Loucy (cell line): ENCODE results near the gene EDAR.

Experiments used
- H2AFZ ChIP-seq: fragments of 200-600 bp; sonication (generic); 2 replicates; pipeline ENCODE4 v1.6.0; 2016; ENCODE audit warnings: antibody characterized with exemption, mild to moderate bottlenecking, low read length, moderate library complexity
- H3F3A ChIP-seq: fragments of 200-600 bp; 2 replicates; pipeline ENCODE4 v1.6.0; 2016; ENCODE audit warnings: antibody characterized with exemption, low read depth, mild to moderate bottlenecking
- H3K27me3 ChIP-seq: fragments of 200-600 bp; sonication (generic); 2 replicates; pipeline ENCODE4 v1.6.1; 2014; ENCODE audit warnings: low read length, mild to moderate bottlenecking; ENCODE audit not compliant: insufficient read depth, poor library complexity, severe bottlenecking
- H3K36me3 ChIP-seq: fragments of 200-600 bp; sonication (generic); 2 replicates; pipeline ENCODE4 v1.6.1; 2016; ENCODE audit warnings: low read length; ENCODE audit not compliant: insufficient read depth
- H3K4me1 ChIP-seq: fragments of 200-600 bp; sonication (generic); 2 replicates; pipeline ENCODE4 v1.5.1; 2014; ENCODE audit warnings: low read length, mild to moderate bottlenecking; ENCODE audit not compliant: insufficient read depth, poor library complexity, severe bottlenecking
- H3K4me2 ChIP-seq: fragments of 200-600 bp; sonication (generic); 2 replicates; pipeline ENCODE4 v1.6.0; 2014; ENCODE audit warnings: antibody characterized with exemption, low read length, low read depth, mild to moderate bottlenecking; ENCODE audit not compliant: poor library complexity, severe bottlenecking
- H3K4me3 ChIP-seq: fragments of 200-600 bp; sonication (generic); 2 replicates; pipeline ENCODE4 v1.5.1; 2014; ENCODE audit warnings: low read length, mild to moderate bottlenecking, mixed read lengths; ENCODE audit not compliant: poor library complexity, severe bottlenecking
- H3K79me2 ChIP-seq: fragments of 200-600 bp; sonication (generic); 2 replicates; pipeline ENCODE4 v1.6.1; 2014; ENCODE audit warnings: low read length; ENCODE audit not compliant: insufficient read depth
- H3K9ac ChIP-seq: fragments of 200-600 bp; sonication (generic); 2 replicates; pipeline ENCODE4 v1.6.0; 2014; ENCODE audit warnings: mild to moderate bottlenecking, low read depth, low read length, moderate library complexity; ENCODE audit not compliant: poor library complexity, severe bottlenecking
- H3K9me2 ChIP-seq: fragments of 200-600 bp; sonication (generic); replicated peaks from 2 replicates; pipeline ENCODE4 v1.6.1; 2016; ENCODE audit warnings: low read depth, low read length, mixed read lengths
- H3K9me3 ChIP-seq: fragments of 200-600 bp; sonication (generic); 2 replicates; pipeline ENCODE4 v1.6.1; 2014; ENCODE audit warnings: mild to moderate bottlenecking, antibody characterized with exemption, low read length, low read depth; ENCODE audit not compliant: insufficient read depth
- H4K20me1 ChIP-seq: fragments of 200-600 bp; sonication (generic); 2 replicates; pipeline ENCODE4 v1.6.0; 2014; ENCODE audit warnings: antibody characterized with exemption, low read length, mild to moderate bottlenecking; ENCODE audit not compliant: insufficient read depth, poor library complexity, severe bottlenecking
- EZH2phosphoT487 ChIP-seq: fragments of 200-600 bp; IDR thresholded peaks from 2 replicates; pipeline ENCODE4 v1.6.1; 2018; ENCODE audit warnings: antibody characterized with exemption, mild to moderate bottlenecking, moderate library complexity, borderline replicate concordance
- TF ChIP-seq, protein P1 (sequence below): fragments of 200-600 bp; sonication (generic); conservative IDR thresholded peaks from 2 replicates; pipeline ENCODE4 v1.5.1; 2014; ENCODE audit warnings: mild to moderate bottlenecking, antibody characterized with exemption, low read length

Gene EDAR

DNA sequence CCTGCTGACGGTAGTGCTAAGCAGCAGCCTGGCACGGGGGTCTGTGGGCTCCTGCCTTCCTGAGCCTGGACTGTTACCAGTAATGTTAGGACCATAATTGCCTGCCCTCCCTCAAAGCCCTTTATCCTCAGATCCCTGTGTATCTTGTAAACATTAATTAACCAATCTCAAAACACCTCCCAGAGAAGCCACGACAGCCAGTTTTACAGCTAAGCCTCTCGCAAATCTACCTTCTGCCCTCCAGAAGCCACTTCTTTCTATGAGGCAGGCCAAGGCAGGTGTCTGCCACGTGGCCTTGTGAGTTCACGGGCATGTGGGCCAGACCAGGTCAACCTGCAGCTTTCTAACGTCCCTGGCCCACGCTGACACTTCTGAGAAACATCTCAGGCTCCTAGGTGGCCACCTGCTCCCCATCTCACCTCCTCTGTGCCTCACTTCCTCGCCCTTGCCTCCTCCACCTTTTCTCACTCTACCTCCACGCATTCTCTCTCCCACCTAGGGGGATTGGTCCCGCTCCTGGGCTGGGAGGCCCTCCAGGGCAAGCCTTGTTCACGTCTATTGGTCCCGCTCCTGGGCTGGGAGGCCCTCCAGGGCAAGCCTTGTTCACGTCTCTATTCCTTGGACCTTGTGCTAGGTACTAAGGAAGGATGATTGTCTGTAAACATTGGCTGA is 64.3 kb downstream of the EDAR start:
- Histone ChIP-seq H3K36me3 (no peaks in the 10 kb centered on the region), H3K9me2 (no peaks in the 10 kb centered on the region), H3K4me3 (no peak overlapping the region), H3K79me2 (no peaks in the 10 kb centered on the region), H3F3A (no peaks in the 10 kb centered on the region), H3K9me3 (no peaks in the 10 kb centered on the region), H3K4me1 (no peaks in the 10 kb centered on the region), H2AFZ (no peak overlapping the region), H3K9ac (no peak overlapping the region), H4K20me1 (no peaks in the 10 kb centered on the region), H3K4me2 (no peak overlapping the region), H3K27me3 (no peaks in the 10 kb centered on the region)
- TF ChIP-seq, protein P1, sequence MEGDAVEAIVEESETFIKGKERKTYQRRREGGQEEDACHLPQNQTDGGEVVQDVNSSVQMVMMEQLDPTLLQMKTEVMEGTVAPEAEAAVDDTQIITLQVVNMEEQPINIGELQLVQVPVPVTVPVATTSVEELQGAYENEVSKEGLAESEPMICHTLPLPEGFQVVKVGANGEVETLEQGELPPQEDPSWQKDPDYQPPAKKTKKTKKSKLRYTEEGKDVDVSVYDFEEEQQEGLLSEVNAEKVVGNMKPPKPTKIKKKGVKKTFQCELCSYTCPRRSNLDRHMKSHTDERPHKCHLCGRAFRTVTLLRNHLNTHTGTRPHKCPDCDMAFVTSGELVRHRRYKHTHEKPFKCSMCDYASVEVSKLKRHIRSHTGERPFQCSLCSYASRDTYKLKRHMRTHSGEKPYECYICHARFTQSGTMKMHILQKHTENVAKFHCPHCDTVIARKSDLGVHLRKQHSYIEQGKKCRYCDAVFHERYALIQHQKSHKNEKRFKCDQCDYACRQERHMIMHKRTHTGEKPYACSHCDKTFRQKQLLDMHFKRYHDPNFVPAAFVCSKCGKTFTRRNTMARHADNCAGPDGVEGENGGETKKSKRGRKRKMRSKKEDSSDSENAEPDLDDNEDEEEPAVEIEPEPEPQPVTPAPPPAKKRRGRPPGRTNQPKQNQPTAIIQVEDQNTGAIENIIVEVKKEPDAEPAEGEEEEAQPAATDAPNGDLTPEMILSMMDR: no peak
- no peak for TF ChIP-seq EZH2phosphoT487

DNA sequence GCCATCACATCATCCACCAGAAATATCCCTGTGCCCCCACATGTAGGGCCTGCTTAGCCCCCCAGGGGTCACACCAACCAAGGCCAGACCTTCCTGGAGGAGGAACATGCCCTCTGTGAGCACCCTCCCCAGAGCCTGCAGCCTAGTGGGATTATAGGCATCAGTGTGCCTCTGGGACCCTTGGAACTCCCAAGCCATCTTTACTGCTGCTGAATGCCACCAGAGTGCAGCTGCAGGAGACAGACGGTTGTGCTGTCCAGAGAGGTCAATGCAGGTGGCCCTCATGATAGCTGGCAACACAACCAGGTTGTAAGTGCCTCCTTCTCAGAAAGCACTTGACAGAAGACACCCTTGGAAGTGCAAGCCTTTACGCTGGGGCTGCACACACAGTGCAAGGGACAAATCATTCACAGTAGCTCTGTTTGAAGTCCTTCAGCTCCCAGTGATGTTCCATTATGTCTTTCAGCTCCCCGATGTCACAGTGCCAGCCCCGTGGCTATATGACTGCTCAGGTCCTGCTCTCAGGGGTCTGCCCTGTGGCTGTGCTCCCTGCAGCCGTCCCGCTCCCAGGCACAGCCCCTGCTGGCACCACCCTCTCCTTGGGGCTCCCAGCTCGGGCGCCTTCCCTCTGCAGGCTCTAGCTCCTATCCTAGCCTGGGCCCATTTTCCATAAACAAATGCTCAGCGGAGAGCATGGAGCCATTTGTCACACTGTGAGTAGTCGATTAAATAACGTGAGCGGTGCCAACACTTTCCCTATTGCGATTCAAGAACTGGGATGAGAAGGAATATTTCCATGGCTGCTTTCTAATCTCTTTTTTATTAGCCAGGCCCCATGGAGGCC is 65.1 kb downstream of the EDAR start:
- TF ChIP-seq, protein P1: no peak
- no peak for TF ChIP-seq EZH2phosphoT487
- H3K4me3 ChIP-seq: no peak overlapping the region
- no peaks in the 10 kb centered on the region for H3K4me1 ChIP-seq
- H2AFZ ChIP-seq: no peak overlapping the region
- no peaks in the 10 kb centered on the region for H4K20me1 ChIP-seq
- no peak overlapping the region for H3K4me2 ChIP-seq
- no peaks in the 10 kb centered on the region for H3K36me3 ChIP-seq
- H3K9me3 ChIP-seq: no peaks in the 10 kb centered on the region
- no peaks in the 10 kb centered on the region for H3K27me3 ChIP-seq
- H3F3A ChIP-seq: no peaks in the 10 kb centered on the region
- no peaks in the 10 kb centered on the region for H3K79me2 ChIP-seq
- no peak overlapping the region for H3K9ac ChIP-seq
- H3K9me2 ChIP-seq: no peaks in the 10 kb centered on the region

DNA sequence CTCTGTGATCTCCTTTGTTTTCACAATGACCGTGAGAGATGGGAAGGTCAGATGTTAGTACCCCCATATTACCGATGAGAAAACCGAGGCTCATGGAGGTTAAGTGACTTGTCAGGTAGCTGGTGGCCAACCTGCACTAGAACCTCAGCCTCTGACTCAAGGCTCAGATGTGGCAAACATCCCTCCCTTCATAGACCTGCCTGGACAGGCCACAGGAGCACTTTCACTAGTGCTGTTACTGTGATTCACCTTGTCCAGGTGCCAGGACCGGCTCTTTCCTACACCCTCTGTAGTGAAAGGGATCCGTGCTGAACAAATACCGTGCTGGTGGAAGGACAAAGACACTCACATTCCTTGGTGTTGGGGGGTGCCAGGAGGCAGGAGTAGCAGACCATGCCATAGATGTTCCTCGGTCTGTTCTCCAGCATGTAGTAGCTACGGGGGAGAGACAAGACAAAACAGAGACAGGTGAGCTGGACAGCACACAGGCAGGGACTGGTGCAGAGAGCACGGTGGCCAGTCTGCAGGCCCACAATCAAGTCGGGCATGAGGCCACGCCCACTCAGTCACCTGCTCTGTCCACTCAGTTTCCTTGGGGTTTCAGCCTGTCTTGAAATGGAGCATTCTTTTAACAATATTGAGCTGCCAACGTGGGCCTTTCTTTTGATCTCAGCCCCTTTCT is 65.9 kb downstream of the EDAR start:
- Histone ChIP-seq H3K9ac (no peak overlapping the region), H3K36me3 (no peaks in the 10 kb centered on the region), H3K9me3 (no peaks in the 10 kb centered on the region), H2AFZ (no peak overlapping the region), H3K4me2 (no peak overlapping the region), H3K4me1 (no peaks in the 10 kb centered on the region), H3K79me2 (no peaks in the 10 kb centered on the region), H3K27me3 (no peaks in the 10 kb centered on the region), H4K20me1 (no peaks in the 10 kb centered on the region), H3F3A (no peaks in the 10 kb centered on the region), H3K9me2 (no peaks in the 10 kb centered on the region), H3K4me3 (no peak overlapping the region)
- TF ChIP-seq, protein P1: no peak
- TF ChIP-seq EZH2phosphoT487: no peak
